HG02623 (cell line): ENCODE results near the gene KIF3B.

Experiments used
- ATAC-seq: cut with Tn5 transposase; IDR thresholded peaks from one replicate; pipeline ENCODE4 v1.9.1; 2021; ENCODE audit warnings: moderate library complexity; ENCODE audit not compliant: unreplicated experiment

KIF3B gene

GRCh38 chr20:32277361-32278198 lies at the start of gene KIF3B:
Gene KIF3B (plus strand): TSS chr20:32277651. CDS start chr20:32309778, 32,127 bp downstream.
- peak; percentile 80 for ATAC-seq

GRCh38 chr20:32227744-32228688 lies 49.4 kb upstream of the KIF3B start:
- ATAC-seq, result no peak

- ATAC-seq, result no peak
Observed at GRCh38 chr20:32229251-32229747, 48.2 kb upstream of the KIF3B start.

GRCh38 chr20:32230707-32231106 lies 46.7 kb upstream of the KIF3B start:
- ATAC-seq, result no peak

GRCh38 chr20:32231245-32231644 lies 46.2 kb upstream of the KIF3B start:
- ATAC-seq, result no peak

GRCh38 chr20:32231847-32232246 lies 45.6 kb upstream of the KIF3B start:
- ATAC-seq, result no peak

GRCh38 chr20:32232326-32232886 lies 45.0 kb upstream of the KIF3B start:
- no peak for ATAC-seq

GRCh38 chr20:32233286-32233685 lies 44.2 kb upstream of the KIF3B start:
- no peak for ATAC-seq

- no peak for ATAC-seq
Observed at GRCh38 chr20:32234135-32234808, 43.2 kb upstream of the KIF3B start.

- no peak for ATAC-seq
Observed at GRCh38 chr20:32235331-32236047, 42.0 kb upstream of the KIF3B start.

- no peak for ATAC-seq
Observed at GRCh38 chr20:32236048-32236533, 41.4 kb upstream of the KIF3B start.

- no peak for ATAC-seq
Observed at GRCh38 chr20:32236819-32237218, 40.6 kb upstream of the KIF3B start.

- no peak for ATAC-seq
Observed at GRCh38 chr20:32237419-32237818, 40.0 kb upstream of the KIF3B start.

GRCh38 chr20:32238483-32239425 lies 38.7 kb upstream of the KIF3B start:
- no peak for ATAC-seq

- no peak for ATAC-seq
Observed at GRCh38 chr20:32240205-32240604, 37.2 kb upstream of the KIF3B start.

GRCh38 chr20:32241807-32242206 lies 35.6 kb upstream of the KIF3B start:
- ATAC-seq, result no peak

- ATAC-seq, result no peak
Observed at GRCh38 chr20:32244150-32244823, 33.2 kb upstream of the KIF3B start.

- no peak for ATAC-seq
Observed at GRCh38 chr20:32244959-32245358, 32.5 kb upstream of the KIF3B start.
